HL-60 (cell line): ENCODE data around the gene NFILZ.

ENCODE experiments used
- DNase-seq, 2 experiments: peaks; one replicate each; pipeline ENCODE4 v3.0.0-alpha.2; 2010 to 2020; ENCODE audit warnings: low read depth in 1 of 2, low spot score in 1 of 2
- H3K27ac ChIP-seq: fragments of 250-450 bp; sonication (Bioruptor Pico); replicated peaks from 2 replicates; pipeline ENCODE4 v1.5.1; 2020; ENCODE audit warnings: mild to moderate bottlenecking, moderate library complexity
- H3K27me3 ChIP-seq: fragments of 250-450 bp; sonication (Bioruptor Pico); 2 replicates; pipeline ENCODE4 v1.5.1; 2021; ENCODE audit warnings: mild to moderate bottlenecking, moderate library complexity; ENCODE audit not compliant: insufficient read depth, poor library complexity, severe bottlenecking
- H3K4me3 ChIP-seq: replicated peaks from 2 replicates; pipeline ENCODE4 v1.5.1; 2011; ENCODE audit warnings: mild to moderate bottlenecking, control low read depth, low read length; ENCODE audit not compliant: insufficient read depth
- GABPA ChIP-seq: IDR thresholded peaks from 2 replicates; pipeline ENCODE4 v1.6.1; 2012; ENCODE audit warnings: low read depth
- POLR2AphosphoS5 ChIP-seq: IDR thresholded peaks from 2 replicates; pipeline ENCODE4 v1.6.1; 2012; ENCODE audit warnings: low read depth
- SPI1 ChIP-seq: IDR thresholded peaks from 2 replicates; pipeline ENCODE4 v1.6.1; 2012; ENCODE audit warnings: low read depth, mild to moderate bottlenecking, borderline replicate concordance
- TF ChIP-seq, protein P1 (sequence below): IDR thresholded peaks from one replicate; pipeline ENCODE4 v1.5.1; 2011; ENCODE audit warnings: low read length, control low read depth, inconsistent platforms; ENCODE audit not compliant: insufficient read depth
- TF ChIP-seq, protein P2 (sequence below): IDR thresholded peaks from 2 replicates; pipeline ENCODE4 v1.6.1; 2012; ENCODE audit warnings: low read depth; ENCODE audit not compliant: insufficient replicate concordance

Gene NFILZ

DNA sequence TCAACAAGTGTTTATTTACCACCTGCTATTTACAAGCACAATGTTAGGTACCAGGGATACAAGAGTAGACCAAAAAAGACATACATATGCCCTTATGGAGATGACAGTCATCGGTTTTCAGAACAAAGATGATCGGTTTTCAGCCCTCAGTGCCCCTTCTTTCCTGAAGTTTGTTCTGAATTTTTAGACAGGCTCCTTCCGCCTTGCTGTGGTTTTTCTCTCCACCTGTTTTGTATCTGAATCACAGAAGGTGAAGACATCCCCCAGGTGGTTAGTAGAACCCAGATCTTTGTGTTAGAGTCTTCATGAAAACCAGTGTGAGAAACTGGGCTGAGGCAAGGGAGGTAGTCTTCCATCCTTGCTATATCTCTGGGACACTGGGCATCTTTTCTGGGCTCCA lies 44.6 kb downstream of the NFILZ start:
- Histone ChIP-seq H3K27ac (no peak overlapping the region), H3K4me3 (no peak overlapping the region), H3K27me3 (no peaks in the 10 kb centered on the region)
- TF ChIP-seq, protein P1, sequence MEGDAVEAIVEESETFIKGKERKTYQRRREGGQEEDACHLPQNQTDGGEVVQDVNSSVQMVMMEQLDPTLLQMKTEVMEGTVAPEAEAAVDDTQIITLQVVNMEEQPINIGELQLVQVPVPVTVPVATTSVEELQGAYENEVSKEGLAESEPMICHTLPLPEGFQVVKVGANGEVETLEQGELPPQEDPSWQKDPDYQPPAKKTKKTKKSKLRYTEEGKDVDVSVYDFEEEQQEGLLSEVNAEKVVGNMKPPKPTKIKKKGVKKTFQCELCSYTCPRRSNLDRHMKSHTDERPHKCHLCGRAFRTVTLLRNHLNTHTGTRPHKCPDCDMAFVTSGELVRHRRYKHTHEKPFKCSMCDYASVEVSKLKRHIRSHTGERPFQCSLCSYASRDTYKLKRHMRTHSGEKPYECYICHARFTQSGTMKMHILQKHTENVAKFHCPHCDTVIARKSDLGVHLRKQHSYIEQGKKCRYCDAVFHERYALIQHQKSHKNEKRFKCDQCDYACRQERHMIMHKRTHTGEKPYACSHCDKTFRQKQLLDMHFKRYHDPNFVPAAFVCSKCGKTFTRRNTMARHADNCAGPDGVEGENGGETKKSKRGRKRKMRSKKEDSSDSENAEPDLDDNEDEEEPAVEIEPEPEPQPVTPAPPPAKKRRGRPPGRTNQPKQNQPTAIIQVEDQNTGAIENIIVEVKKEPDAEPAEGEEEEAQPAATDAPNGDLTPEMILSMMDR = no peak
- TF ChIP-seq GABPA = no peak
- TF ChIP-seq, protein P2, sequence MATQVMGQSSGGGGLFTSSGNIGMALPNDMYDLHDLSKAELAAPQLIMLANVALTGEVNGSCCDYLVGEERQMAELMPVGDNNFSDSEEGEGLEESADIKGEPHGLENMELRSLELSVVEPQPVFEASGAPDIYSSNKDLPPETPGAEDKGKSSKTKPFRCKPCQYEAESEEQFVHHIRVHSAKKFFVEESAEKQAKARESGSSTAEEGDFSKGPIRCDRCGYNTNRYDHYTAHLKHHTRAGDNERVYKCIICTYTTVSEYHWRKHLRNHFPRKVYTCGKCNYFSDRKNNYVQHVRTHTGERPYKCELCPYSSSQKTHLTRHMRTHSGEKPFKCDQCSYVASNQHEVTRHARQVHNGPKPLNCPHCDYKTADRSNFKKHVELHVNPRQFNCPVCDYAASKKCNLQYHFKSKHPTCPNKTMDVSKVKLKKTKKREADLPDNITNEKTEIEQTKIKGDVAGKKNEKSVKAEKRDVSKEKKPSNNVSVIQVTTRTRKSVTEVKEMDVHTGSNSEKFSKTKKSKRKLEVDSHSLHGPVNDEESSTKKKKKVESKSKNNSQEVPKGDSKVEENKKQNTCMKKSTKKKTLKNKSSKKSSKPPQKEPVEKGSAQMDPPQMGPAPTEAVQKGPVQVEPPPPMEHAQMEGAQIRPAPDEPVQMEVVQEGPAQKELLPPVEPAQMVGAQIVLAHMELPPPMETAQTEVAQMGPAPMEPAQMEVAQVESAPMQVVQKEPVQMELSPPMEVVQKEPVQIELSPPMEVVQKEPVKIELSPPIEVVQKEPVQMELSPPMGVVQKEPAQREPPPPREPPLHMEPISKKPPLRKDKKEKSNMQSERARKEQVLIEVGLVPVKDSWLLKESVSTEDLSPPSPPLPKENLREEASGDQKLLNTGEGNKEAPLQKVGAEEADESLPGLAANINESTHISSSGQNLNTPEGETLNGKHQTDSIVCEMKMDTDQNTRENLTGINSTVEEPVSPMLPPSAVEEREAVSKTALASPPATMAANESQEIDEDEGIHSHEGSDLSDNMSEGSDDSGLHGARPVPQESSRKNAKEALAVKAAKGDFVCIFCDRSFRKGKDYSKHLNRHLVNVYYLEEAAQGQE = no peak
- TF ChIP-seq POLR2AphosphoS5 = no peak
- TF ChIP-seq SPI1 = no peak
- no peak for DNase-seq

DNA sequence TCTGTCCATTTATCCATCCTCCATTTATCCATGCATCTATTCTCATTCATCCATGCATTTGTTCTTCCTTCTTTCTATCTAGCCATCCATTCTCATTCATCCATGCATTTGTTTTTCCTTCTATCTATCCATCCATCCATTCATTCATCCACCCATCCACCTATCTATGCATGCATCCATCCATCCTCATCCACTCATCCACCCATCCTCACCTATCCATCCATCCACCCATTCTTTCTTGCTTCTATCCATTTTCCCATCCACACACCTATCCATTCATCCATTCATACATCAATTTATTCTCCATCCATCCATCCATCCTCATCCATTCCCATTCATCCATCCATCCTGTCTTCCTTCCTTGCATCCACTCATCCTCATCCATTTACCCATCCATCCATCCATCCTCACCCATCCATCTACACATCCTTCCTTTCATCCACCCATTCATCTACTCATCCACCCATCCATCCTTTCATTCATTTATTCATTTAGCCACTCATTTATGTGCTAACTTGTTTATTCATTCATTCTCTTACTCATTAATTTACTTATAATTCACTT lies 47.9 kb downstream of the NFILZ start:
- H3K27me3 ChIP-seq = no peaks in the 10 kb centered on the region
- TF ChIP-seq, protein P1 = no peak
- no peak overlapping the region for H3K27ac ChIP-seq
- no peak for DNase-seq
- H3K4me3 ChIP-seq = no peak overlapping the region
